ENCODE measurements around the gene NRXN3.

Gene NRXN3

GRCh38 chr14:79404874-79405511 lies 1234.8 kb downstream of the NRXN3 start:
- DNase-seq = no peak

GRCh38 chr14:79405512-79405910 lies 1235.3 kb downstream of the NRXN3 start:
- no peak for DNase-seq

GRCh38 chr14:79407572-79407971 lies 1237.4 kb downstream of the NRXN3 start:
- no peak for DNase-seq

- DNase-seq = no peak
Observed at GRCh38 chr14:79408696-79409095, 1238.5 kb downstream of the NRXN3 start.

- DNase-seq = no peak
Observed at GRCh38 chr14:79411403-79412174, 1241.4 kb downstream of the NRXN3 start.

GRCh38 chr14:79412822-79413221 lies 1242.6 kb downstream of the NRXN3 start:
- DNase-seq = no peak

- DNase-seq = no peak
Observed at GRCh38 chr14:79413734-79414428, 1243.7 kb downstream of the NRXN3 start.

GRCh38 chr14:79415726-79416125 lies 1245.6 kb downstream of the NRXN3 start:
- no peak for DNase-seq

- no peak for DNase-seq
Observed at GRCh38 chr14:79417961-79418360, 1247.8 kb downstream of the NRXN3 start.

GRCh38 chr14:79418649-79419415 lies 1248.7 kb downstream of the NRXN3 start:
- DNase-seq = no peak

- no peak for DNase-seq
Observed at GRCh38 chr14:79419571-79420327, 1249.6 kb downstream of the NRXN3 start.

GRCh38 chr14:79420725-79421124 lies 1250.6 kb downstream of the NRXN3 start:
- DNase-seq = no peak

GRCh38 chr14:79421811-79422210 lies 1251.6 kb downstream of the NRXN3 start:
- DNase-seq = no peak

GRCh38 chr14:79424462-79424861 lies 1254.3 kb downstream of the NRXN3 start:
- DNase-seq = no peak

GRCh38 chr14:79426103-79426755 lies 1256.1 kb downstream of the NRXN3 start:
- DNase-seq = no peak

GRCh38 chr14:79432640-79433039 lies 1262.5 kb downstream of the NRXN3 start:
- DNase-seq = no peak

GRCh38 chr14:79436335-79436734 lies 1266.2 kb downstream of the NRXN3 start:
- DNase-seq = no peak

- DNase-seq = no peak
Observed at GRCh38 chr14:79437951-79438350, 1267.8 kb downstream of the NRXN3 start.

GRCh38 chr14:79438696-79439342 lies 1268.6 kb downstream of the NRXN3 start:
- no peak for DNase-seq

- DNase-seq = no peak
Observed at GRCh38 chr14:79442786-79443185, 1272.6 kb downstream of the NRXN3 start.

- no peak for DNase-seq
Observed at GRCh38 chr14:79443602-79444001, 1273.4 kb downstream of the NRXN3 start.

Measured in NCI-H1436 (cell line).